ENCODE data around the gene CDC5L.

DNA sequence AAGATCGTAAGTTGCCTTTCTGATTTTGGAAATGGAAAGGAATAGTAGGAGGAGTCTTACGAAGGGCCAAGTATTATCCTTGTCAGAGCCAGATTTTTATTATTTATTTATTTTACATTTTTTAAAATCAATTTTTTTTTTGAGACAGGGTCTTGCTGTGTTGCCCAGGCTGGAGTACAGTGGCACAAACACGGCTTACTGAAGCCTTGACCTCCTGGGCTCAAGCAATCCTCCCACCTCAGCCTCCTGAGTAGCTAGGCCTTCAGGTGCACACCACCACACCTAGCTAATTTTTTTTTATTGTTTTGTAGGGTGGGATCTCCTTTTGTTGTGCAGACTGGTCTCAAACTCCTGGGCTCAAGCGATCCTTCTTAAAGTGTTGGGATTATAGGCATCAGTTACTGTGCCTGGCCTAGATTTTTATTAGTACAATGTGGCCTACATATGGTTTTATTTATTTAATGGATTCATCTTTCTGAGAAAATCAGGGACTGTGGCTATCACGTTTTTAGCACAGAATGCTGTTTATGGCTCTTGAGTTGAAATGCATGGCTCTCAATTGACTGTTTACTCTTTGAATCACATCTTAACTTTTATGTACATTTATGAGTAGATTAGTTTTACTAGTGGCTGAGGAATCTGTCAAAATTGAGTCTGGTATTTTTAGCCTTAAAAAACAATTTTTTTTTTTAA, 16.7 kb downstream of the CDC5L start:
- TF ChIP-seq CTCF (IDR thresholded peaks at IDR 0.05) (no peak), POLR2A (IDR thresholded peaks at IDR 0.05) (no peak)

Measured in heart left ventricle (tissue), 13 donors.